SKM-1 treated with dmso at 0.1 percent for 144 hours (cell line): ENCODE results near the gene CRTC3.
"Not testable (repeated sequence)": the region's sequence is repeated elsewhere in the genome, so short reads cannot be mapped to it uniquely, and the experiment has no call there.

Experiments used
- DNase-seq: peaks from one replicate; lab custom pipeline; 2025; ENCODE audit not compliant: unreplicated experiment; lab: John Stamatoyannopoulos, UW

Gene CRTC3, protein sequence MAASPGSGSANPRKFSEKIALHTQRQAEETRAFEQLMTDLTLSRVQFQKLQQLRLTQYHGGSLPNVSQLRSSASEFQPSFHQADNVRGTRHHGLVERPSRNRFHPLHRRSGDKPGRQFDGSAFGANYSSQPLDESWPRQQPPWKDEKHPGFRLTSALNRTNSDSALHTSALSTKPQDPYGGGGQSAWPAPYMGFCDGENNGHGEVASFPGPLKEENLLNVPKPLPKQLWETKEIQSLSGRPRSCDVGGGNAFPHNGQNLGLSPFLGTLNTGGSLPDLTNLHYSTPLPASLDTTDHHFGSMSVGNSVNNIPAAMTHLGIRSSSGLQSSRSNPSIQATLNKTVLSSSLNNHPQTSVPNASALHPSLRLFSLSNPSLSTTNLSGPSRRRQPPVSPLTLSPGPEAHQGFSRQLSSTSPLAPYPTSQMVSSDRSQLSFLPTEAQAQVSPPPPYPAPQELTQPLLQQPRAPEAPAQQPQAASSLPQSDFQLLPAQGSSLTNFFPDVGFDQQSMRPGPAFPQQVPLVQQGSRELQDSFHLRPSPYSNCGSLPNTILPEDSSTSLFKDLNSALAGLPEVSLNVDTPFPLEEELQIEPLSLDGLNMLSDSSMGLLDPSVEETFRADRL

DNA sequence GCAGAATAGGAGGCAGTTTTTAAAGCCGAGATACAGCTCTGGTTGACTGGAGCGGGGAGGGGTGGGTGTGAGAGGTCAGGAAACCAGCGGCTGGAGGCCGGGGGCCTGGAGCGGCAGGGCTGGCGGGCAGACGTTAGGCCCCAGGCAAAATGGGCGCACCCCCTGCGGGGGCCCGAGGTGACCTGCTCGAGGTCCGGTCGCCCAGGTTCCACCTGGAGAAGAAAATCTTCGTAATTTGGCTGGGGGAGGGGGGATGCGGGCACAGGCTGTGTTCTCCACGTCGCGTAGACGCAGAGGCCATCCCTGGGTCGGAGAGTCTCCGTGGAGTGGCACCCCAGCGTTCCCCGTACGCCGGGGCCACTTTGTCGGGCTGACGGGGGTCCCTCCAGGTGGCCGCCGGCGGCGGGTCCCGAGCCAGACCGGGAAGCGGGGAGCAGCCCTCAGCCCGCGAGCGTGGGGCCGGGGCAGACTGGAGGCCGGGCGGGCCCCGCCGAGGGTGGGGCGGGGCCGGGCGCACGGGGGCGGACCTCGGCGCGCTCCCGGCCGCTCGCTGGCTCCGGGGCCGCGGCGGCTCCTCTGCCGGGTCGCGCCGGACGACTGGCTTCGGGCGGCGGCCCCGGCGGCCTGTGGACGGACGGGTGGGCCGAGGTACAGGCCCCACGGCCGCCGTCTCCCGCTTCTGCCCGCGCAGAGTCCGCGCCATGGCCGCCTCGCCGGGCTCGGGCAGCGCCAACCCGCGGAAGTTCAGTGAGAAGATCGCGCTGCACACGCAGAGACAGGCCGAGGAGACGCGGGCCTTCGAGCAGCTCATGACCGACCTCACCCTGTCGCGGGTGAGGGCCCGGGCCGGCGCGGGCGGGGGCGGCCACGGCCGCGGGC is at the start of gene CRTC3:
Gene CRTC3 (plus strand): TSS at position 553 of the 879 bp plus-strand sequence. CDS start 149 bp downstream, at position 702.
- peak; percentile 10 for DNase-seq

DNA sequence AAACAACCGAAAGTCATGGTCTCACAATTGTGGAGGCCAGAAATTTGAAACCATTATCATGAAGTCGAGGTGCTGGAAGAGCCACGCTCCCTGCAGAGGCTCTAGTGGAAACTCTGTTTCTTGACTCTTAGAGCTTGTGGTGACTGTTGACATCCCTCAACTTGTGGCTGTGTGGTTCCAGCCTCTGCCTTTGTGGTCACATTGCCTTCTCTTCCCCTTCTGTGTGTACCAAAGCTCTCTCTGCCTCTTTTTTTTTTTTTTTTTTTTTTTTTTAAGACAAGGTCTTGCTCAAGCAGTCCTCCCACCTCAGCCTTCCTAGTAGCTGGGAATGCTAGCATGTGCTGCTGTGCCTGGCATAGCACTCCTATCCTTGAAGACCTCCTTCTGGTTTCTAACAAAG is 48.7 kb upstream of the CRTC3 start:
- DNase-seq = peak; percentile 88

DNA sequence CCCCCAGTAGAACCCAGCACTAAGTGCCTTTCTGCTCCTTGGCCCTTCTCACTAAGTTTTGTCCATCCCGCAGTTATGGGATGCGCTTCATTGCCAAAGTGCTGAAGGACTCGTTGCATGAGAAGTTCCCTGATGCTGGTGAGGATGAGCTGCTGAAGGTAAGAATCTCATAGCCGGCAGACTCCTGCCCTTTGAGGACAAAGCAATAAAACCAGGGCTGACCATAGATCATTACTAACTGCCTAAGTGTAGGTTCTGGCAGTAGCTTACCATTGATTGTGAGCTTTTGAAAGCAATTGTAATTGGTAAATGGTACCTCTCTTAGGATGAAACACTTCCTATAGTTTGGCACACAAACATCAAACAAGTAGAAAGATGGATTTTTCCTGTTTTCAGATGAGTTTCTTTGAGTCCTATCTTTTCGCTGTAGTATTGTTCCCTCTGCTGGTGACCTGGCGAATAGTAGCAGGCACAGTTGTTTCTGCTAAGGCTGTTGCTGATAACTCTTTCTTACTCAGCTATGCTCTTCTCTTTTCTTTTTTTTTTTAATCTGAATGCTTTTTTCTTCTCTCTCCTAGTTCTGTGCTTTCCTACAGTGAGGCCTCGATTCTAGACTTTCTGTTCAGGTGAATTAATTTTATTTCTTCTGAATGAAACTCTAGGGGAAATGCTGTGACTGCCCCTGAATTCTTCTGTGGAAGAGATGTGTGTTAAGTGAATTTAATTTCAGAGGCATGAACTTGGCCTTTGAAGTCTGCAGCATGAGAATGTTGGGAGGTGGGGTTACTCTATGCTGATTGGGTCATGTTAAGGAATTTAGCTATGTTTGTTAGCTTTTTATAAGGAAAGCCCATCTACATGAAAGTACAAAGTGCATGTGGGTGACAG is 47.4 kb upstream of the CRTC3 start:
- no peak for DNase-seq

DNA sequence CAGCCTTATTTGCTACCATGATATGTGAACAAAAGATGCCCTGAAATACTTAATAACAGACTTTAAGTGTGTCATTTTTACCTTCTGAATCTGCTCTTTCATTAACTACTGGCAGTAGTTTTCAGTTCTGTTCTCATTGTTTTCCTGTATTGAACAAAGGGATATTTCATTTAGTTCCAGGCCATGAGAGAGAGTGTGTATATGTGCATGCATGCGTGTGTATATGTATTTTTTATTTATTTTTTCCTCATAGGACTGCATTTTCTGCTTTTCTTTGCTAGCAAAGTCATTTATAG is 46.8 kb upstream of the CRTC3 start:
- DNase-seq = no peak

DNA sequence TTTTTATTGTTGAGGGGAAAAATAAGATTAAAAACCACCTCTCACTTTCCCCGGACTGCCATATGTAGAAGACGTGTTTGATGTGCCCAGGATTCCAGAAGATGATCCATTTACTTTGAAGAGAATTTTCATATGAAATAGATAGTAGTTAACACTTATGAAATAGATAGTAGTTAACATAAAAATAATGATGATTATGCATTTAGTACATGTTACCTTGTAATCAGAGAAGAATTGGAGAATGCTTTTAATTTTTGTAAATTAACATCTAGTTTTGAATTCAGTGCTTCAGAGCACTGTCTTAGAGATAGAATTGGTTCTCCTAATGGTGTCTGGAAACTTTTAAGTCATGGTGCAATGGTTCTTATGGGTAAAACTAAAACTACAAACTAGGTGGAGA is 46.1 kb upstream of the CRTC3 start:
- no peak for DNase-seq

DNA sequence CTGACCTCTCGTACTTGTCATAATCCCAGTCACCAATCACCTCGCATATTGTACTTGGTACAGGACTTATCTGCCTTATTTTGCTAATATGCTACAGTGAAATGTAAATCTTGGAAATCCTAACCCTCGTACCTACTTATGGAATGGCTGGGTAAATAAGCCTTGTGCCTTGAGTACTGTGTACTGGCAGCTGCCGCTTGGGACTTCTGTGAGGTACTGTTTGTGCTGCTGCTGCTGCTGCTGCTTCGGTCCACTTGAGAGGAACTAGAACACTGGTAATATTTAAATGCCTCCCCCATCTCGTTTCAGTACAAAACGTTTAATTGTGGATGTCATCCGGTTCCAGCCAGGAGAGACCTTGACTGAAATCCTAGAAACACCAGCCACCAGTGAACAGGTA is 42.5 kb upstream of the CRTC3 start:
- no peak for DNase-seq

DNA sequence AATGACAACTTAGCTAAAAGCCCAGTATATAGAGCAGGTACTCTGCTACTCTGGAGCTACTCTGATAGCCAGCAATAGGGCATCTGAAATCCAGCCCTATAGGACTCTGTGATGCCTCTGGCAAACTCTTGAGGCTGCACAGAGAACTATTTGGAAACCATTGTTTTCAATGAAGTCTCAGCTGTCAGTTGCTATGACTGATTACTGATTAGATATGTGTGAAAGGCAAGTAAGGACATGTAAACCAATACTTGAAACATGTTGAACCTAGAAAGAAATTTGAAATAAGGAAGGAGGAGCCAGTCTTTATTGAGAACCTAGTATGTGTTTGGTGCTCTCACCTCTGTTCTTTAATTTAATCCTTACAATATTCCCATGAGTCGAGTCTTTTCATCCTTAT is 40.2 kb upstream of the CRTC3 start:
- no peak for DNase-seq

DNA sequence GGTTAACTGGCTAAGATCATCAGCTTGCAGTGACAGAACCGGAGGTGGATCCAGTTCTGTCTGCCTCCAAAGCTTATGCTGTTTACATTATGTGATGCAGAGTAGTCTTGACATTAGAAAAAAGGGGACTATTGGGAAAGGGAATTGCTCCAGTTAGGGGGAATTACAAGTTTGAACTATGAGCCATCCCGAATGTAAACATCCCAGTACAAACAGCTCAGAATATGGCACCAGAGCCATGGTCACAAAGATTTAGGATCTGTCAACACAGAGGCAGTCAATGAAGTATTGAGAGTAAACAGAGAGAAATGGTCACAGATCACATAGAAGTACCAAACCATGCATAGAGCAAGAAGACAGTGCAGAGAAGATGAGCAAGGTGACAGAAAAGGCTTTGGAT is 39.8 kb upstream of the CRTC3 start:
- no peak for DNase-seq

DNA sequence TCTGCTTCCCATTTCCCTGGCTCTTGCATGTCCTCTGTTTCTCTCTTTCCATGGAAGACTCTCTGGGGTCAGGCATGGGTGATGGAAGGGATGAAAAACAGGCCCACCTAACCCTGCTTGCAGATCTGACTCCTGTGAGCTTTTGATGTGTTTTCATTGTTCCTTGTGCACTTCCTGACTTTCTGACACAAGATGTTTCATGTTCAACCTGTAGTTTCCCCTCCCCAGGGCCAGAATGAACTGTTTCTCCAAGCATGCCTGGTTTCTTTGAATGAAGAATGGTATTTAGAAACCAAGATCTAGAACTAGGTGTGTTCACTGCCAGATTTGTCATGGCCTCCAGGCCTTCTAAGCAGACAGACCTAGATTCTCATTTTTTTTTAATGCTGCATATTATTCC is 36.1 kb upstream of the CRTC3 start:
- no peak for DNase-seq

DNA sequence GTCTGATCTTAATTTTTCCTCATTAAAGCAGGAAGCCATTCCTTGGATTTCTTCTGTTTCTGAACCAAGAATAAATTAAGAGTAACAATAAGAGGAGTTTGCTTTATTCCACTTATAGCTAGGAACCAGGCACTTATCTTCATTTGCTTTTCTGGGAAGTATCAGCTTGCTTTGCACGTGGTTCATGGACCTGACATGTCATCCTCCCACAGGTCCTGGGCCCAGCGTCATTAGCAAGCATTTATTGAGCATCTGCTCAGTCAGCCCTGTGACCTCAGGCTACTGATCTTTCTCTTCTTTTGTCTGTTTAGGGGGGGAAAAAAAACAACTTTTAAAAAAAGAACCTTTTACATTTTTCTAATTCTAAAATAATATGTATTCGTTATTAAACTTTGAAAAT is 34.7 kb upstream of the CRTC3 start:
- no peak for DNase-seq

DNA sequence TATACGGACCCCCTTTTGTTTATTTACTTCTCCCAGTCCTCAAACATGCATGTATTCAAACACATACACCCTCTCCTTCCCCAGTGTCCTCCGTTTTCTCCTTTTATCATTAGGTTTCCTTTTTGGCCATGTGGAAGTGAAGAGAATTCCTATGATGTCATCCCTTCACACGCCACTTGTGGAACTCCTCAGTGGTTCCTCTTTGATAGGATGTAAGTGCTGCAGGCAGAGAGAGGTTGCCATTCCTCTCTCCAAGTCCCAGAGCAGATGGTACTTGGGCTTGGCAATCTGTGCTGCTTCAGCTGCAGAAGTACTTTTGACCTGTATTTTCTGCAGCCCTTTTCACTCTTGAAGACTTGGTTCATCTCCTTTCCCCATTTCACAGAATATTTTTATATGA is 32.9 kb upstream of the CRTC3 start:
- DNase-seq = no peak

DNA sequence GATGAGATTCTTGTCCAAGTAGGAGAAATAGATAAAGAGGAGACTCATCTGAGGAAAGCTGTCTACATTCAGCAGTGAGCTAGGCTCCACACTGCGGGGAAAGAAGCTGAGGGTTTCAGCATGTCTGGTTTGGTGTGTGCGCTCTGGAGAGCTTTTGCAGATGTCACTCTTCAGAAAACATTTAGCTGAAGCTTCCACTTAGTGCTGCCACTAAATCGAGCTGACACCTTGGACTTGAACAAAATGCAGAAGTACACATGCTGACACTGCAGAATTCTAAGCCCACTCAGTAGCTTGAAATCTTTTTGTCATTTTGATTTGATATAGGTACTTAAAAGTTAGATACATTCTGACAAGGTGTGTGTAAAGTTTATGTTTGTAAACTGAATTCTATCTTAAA is 32.3 kb upstream of the CRTC3 start:
- no peak for DNase-seq

DNA sequence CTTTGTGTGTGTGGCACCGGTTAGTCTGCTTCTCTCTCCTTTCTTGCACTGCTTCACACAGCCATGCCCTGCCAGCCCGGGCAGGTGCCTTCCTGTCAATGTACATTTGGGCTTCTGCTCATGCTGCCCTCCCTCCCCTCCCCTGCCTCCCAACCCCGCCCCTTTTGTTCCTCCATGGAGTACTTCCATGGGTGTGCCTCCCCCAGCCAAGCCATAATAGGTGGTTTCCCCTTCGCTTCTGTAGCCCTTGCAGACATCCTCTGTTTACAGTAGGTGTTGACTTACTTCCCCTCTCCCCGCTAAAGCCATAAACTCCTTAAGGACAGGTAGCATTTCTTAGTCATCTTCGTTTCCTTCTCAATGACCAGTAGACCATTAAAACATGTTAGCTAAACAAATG is 31.8 kb upstream of the CRTC3 start:
- DNase-seq = no peak

DNA sequence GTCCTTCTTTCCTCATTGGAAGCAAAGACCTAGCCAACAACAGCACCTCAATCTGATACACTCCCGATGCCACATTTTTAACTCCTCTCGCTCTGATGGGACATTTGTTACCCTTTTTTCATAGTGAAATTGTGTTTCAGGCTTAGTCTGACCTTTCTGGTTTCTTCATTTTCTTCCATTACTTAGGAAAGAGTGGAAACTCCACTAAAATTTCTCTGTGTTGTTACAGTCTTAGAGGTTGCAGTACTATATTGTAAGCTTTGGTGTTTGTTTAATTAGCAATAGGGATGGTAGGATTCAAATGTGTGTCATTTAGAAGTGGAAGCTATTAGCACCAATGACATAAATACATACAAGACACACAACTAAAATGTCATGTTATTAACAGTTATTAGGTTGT is 29.6 kb upstream of the CRTC3 start:
- no peak for DNase-seq

DNA sequence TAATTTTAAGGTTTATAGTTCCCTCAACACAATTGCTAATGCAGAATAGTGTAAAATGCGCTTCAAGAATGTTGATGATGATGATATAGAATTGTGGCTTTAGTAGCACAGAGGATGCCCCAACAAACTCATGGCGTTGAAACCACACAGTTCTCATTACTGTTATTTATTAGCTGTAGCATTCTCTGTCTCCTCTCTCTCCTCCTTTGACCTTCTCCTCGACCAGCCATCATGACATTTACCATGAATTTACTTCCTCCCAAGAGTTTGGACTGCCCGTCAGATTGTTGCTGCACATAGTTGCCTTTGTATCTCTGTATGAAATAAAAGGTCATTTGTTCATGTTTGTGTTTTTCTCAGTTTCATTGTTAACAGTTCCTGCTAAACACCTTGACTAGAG is 27.8 kb upstream of the CRTC3 start:
- DNase-seq = no peak

DNA sequence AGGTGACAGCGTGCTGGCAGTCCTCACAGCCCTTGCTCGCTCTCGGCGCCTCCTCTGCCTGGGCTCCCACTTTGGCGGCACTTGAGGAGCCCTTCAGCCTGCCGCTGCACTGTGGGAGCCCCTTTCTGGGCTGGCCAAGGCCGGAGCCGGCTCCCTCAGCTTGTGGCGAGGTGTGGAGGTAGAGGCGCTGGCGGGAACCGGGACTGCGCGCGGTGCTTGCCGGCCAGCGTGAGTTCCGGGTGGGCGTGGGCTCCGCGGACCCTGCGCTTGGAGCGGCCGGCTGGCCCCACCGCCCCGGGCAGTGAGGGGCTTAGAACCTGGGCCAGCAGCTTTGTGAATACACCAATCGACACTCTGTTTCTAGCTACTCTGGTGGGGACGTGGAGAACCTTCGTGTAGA is 18.9 kb upstream of the CRTC3 start:
- not testable (repeated sequence) for DNase-seq

DNA sequence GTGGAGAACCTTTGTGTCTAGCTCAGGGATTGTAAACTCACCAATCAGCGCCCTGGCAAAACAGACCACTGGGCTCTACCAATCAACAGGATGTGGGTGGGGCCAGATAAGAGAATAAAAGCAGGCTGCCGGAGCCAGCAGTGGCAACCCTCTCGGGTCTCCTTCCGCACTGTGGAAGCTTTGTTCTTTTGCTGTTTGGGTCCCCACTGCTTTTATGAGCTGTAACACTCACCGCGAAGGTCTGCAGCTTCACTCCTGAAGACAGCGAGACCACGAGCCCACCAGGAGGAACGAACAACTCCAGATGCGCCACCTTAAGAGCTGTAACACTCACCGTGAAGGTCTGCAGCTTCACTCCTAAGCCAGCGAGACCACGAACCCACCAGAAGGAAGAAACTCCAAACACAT is 18.5 kb upstream of the CRTC3 start:
- DNase-seq = not testable (repeated sequence)

DNA sequence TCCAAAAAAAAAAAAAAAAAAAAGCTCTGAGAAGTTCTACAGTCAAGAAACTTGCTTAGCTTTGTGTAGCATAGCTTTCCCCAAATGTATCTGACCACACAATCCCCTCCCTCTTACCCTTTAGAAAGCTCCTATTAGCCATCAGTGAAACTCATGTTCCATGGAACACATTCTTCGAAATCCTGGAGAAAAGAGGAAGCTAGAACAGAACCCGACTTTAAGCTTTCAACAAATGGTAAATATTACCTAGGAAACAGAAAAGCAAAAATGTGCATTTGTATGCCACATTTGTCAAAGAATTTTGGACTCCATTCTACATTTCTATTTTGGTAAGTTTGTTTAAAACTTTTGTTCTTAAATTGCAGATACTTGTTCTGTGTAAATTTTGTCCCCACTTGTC is 17.4 kb upstream of the CRTC3 start:
- peak; percentile 26 for DNase-seq

DNA sequence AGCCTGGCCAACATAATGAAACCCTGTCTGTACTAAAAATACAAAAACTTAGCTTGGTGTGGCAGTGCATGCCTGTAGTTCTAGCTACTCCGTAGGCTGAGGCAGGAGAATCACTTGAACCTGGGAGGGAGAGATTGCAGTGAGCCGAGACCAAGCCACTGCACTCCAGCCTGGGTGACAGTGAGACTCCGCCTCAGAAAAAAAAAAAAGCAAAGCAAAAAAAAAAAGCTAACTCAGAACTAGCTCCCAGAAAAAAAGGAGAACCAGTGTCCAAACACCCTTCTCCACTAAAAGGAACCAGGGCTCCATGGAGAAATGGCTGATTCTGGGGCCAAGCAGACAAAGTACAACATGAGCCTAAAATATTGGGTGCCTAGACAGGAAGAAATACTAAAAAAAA is 16.7 kb upstream of the CRTC3 start:
- no peak for DNase-seq

DNA sequence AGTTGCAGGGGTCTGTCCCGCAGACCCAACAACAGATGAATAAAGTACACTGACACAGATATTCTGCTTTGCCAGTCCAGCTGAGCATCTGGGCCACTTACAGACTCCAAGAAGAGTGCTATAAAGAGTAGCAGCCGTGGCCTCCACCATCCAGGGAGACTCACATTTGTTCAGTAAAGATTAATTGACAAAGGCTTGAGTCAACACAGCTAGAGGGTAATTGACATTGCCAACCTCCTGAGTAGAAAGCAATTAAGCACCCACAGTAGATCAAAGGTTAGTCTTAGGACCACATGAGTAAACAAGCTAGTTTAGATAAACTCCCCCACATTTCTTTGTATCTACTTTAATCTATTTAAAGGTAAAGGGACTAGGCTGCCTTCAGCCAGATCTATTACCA is 16.3 kb upstream of the CRTC3 start:
- no peak for DNase-seq

DNA sequence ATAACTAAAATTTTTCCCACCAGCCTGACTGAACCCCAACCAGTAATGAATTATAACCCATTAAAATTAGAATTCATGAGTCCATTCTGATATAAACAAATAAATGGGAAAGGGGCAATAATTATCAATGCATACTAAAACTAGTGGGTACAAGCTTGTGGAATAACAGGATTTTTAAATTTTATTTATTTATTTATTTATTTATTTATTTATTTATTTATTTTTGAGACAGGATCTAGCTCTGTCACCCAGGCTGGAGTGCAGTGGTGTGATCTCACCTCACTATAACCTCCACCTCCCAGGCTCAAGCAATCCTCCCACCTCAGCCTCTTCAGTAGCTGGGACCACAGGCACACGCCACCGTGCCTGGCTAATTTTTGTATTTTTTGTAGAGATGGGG is 15.8 kb upstream of the CRTC3 start:
- not testable (repeated sequence) for DNase-seq
